HT1080 (cell line): ENCODE results near the gene GJB5. TPM values are rescaled to one million over a fixed set of nuclear protein-coding genes. Genes with fewer than 3 reads are reported as not detected.
A peak's percentile ranks its signal among the peaks of the same experiment; 100 is the strongest.
"Not testable (repeated sequence)": the region's sequence is repeated elsewhere in the genome, so short reads cannot be mapped to it uniquely, and the experiment has no call there.

Experiments
- DNase-seq: peaks from one replicate; pipeline ENCODE4 v3.0.0-alpha.2; 2015; ENCODE audit warnings: low read depth
- total RNA-seq: library from RNA; depleted of rRNA; stranded (reverse); fragments of >200 nt; shearing (Covaris generic); gene quantifications from 2 replicates; pipeline ENCODE4 v1.2.3, GENCODE V29; 2014

Gene GJB5
- total RNA-seq, 1 experiment from 2014 or later: not detected

DNA sequence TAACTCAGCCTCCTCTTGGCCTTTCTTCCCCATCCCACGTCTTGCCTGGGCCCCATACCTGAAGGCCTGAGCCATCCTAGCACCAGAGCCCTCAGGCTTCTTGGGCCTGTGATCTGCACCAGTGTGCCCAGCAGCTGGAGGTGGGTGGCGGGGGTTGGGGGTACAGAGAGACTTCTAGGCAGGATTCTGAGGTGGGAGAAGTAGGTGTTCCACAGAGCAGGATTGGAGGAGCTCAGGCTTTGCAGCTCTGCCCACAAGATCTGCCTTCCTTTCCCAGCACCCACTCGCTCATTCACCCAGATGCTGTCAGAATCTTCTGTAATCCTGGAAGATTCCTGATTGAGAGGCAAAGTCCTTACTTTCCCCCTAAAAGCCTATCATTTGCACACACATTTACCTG lies 10.0 kb upstream of the GJB5 start:
- no peak for DNase-seq

DNA sequence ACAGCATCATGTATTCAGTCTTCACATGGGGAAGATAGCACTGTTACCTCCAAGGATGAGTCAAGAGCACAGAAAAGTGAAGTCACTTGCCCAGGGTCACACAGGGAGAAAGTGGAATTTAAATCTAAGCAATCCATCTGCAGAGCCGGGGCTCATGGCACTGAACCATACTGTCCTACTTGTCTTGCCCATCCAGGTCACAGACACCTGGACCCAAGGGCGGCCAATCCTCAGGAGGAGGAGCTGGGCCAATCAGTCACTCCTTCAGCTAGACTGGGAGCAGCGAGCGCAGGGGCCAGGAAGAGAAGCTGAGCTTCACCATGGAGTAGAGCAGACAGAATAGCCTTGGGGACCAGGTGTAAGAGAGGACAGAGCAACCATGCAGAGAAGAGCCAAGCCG lies 9.2 kb upstream of the GJB5 start:
- no peak for DNase-seq

DNA sequence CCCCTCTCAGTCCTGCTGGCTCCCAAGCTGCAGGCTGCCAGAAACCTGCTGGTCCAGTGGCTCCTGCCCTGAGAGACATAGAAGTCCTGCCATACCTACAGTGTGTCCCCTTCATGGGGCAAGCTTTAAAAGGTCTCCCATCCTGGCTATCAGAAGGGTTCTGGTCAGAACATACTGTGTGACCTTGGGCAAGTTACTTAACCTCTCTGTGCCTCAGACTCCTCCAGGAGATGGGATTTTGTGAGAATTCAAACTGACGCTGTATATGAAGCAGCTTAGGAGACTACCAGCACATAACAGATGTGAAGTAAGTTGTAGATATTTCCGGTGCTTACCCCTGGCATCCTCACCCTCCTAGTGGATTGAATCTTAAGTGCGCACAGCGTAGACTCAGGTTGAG lies 8.7 kb upstream of the GJB5 start:
- no peak for DNase-seq

DNA sequence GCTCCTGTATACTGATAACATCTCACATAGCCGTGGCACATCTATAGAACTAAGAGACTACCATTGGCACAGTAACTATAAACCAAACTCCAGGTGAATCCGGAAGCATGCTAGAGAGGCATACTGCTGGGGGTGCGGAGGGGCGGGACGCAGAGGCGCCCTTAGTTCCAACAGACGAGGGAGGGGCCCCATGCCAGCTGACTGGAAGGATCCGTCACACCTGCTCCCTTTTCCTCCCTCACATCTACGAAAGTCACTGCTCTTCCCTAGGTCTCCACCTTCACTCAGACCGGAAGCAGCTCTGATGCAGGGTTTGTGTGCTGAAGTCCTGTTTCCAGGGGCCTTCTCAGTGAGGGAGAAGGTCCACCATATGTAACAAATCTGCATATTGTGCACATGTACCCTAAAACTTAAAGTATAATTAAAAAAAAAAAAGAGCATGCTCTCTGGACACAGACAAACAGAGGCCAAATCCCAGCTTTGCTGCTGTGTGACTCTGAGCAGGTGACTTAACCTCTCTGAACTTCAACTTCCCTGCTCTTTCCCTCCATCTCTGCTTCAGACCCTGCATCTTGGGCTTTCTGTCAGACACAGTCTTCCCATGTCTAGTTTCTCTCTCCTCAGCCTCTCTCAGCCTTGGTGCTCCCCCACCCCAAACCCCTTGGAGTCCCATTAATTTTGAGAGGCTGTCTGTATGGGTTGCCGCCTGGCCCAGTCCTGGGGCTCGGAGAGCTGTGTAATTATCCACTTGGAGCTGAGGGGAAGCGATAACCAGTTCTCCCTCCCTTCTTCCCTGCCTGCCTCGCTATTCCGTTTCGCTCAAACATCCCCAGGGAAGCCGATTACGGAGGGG lies 7.8 kb upstream of the GJB5 start:
- no peak for DNase-seq

DNA sequence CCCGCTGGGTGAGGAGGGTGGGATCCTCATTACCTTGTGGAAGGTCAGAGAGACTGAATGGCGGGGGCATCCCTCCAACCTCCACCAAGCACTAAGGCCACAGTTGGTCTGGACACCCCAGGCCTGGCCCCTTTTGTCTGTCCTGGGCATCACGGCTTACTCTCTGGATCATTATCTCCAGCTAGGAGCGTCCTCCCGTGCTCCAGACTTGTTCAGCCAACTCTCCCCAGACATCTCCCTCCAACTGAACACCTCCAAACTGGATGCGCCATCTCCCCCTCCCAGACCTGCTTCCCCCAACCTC lies 7.3 kb upstream of the GJB5 start:
- DNase-seq: no peak

DNA sequence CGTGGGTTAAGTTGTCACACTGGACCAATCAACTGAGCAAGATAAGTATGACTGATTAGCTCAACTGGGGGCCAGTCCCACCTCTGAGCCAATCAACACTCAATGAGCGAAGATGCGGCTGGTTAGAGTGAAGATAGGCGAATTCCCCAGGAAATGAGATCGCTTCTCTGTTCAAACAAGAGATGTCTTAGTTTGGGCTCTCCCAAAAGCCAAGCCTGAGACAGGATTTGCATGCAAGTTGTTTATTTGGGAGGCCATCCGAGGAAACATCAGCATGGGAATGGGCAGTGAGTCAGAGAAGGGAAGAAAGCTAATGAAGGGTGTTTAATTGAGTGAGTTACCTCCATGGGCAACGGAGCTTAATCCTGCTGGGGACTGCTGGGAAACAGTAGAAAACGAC lies 4.9 kb upstream of the GJB5 start:
- DNase-seq: no peak

DNA sequence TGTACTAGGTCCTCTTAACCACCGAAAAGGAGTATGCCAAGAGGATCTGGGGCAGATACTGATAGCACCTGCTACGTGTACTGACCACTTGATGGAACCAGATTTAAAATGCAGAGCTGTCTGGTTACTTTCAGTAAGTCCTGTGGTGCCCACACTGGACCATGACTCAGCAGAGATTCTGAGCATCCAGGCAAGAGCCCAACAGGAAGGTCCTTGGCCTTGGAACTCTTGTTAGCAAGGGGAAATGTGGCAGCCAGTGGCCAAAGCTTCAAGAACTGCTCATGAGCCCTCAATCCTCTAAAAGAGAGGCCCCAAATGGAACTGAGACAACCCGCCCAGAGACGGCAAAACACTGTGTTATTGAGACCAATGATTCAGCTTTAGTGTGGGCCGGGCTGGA lies 4.2 kb upstream of the GJB5 start:
- no peak for DNase-seq

DNA sequence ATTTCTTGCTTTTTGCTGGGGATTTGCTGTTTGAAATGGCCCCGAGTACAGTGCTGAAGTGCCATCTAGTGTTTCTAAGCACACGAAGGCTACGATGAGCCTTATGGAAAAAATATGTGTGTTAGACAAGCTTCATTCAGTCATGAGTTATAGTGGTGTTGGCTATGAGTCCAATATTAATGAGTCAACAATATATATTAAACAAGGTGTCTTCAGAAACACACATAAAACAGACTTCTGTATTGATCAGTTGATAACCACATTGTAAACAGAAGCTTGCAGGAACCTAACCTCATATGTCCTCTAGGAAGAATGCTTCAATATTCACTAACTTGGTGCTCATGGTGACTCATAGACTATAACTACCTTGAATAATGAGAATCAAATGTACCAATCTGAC lies 1.7 kb upstream of the GJB5 start:
- peak; percentile 50 for DNase-seq

DNA sequence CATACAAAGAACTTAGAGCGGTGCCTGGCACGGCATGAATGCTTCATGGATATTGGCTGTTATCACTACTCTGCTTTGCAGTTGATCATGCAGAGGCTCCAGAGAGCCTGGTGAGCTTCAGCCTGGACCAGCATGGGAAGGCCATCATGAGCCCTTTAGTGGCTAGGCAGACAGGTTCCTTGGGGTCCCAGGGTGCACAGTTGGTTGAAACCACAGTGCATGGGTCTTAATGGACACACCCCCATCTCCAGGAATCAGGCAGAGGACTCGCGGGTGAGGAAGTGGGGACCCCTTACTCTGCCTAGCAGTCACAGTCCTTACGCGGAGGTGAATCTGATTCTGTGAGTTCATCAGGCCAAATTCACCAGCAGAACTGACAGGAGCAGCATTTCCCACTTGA lies 1.1 kb downstream of the GJB5 start:
- DNase-seq: no peak

DNA sequence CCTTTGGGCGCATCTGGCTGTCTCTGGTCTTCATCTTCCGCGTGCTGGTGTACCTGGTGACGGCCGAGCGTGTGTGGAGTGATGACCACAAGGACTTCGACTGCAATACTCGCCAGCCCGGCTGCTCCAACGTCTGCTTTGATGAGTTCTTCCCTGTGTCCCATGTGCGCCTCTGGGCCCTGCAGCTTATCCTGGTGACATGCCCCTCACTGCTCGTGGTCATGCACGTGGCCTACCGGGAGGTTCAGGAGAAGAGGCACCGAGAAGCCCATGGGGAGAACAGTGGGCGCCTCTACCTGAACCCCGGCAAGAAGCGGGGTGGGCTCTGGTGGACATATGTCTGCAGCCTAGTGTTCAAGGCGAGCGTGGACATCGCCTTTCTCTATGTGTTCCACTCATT lies 2.5 kb downstream of the GJB5 start:
- DNase-seq: no peak

DNA sequence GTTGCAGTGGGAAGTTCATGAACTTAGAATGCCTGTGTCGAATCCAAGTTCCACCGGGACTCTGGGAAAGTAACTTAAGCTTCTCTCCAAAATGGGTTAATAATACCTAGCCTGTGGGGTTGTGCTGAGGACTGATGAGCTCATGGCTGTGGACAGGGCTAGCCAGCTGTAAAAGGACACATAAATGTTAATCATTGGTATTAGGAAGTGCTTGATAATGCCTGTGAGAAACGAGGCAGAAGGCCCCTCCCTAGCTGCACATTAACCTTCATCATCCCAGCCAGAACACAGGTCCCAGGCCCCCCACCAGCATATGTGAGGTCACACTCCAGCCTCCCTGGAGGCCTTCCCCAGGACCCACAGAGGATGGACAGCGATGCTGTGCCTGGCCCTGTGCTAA lies 3.9 kb downstream of the GJB5 start:
- DNase-seq: no peak

DNA sequence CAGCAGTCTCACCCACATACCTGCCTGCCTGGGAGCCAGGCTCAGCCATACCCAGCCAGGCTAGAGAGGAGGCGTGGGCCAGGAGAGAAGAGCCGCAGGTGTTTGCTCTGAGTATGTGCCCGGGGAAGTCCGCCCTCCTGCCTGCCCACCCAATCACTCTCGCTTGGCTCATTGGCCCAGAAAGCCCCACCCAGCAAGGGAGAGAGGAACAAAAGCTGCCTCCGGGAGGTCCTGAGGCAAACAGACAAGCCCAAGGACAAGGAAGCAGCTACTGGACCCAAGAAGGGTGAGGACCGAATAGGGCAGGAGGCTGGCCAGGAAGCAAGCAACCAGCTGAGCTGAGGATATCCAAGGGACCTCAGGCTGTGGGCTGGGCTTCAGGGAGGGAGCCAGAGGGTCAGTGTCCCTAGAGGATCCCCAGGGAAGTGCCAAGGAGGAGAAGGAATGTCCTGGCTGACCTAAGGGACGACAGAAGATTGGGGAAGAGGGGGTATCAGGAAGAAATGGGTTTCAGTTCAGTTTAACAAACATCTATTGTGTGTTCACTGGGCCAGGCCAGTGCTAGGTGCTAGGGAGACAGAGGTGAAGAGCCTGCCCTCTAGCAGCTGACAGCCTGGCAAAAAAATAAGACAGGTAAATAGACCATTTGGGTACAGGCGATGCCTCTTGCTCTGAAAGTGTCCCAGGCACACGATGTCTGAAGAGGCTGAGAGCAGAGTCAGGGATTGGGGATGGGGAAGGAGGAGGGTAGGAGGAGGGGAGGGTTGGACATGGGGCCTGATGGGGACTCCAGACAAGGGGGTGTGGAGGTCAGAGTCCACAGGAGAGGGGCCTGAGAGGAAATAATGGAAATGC lies 4.9 kb downstream of the GJB5 start, which contains the start of gene GJB4:
GJB4 (plus strand) TSS at position 238 of the 855 bp plus-strand sequence. CDS start 1,515 bp downstream, outside the sequence.
- DNase-seq: no peak

DNA sequence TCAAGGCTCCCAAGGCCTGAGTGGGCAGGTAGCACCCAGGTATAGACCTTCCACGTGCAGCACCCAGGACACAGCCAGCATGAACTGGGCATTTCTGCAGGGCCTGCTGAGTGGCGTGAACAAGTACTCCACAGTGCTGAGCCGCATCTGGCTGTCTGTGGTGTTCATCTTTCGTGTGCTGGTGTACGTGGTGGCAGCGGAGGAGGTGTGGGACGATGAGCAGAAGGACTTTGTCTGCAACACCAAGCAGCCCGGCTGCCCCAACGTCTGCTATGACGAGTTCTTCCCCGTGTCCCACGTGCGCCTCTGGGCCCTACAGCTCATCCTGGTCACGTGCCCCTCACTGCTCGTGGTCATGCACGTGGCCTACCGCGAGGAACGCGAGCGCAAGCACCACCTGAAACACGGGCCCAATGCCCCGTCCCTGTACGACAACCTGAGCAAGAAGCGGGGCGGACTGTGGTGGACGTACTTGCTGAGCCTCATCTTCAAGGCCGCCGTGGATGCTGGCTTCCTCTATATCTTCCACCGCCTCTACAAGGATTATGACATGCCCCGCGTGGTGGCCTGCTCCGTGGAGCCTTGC lies 6.4 kb downstream of the GJB5 start:
- DNase-seq: no peak

DNA sequence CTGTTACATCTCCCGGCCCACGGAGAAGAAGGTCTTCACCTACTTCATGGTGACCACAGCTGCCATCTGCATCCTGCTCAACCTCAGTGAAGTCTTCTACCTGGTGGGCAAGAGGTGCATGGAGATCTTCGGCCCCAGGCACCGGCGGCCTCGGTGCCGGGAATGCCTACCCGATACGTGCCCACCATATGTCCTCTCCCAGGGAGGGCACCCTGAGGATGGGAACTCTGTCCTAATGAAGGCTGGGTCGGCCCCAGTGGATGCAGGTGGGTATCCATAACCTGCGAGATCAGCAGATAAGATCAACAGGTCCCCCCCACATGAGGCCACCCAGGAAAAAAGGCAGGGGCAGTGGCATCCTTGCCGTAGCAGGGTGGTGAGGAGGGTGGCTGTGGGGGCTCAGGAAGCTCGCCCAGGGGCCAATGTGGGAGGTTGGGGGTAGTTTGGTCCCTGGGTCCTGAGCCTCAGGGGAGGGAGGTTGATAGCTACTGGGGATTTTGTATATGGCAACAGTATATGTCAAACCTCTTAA lies 7.0 kb downstream of the GJB5 start:
- DNase-seq: no peak

DNA sequence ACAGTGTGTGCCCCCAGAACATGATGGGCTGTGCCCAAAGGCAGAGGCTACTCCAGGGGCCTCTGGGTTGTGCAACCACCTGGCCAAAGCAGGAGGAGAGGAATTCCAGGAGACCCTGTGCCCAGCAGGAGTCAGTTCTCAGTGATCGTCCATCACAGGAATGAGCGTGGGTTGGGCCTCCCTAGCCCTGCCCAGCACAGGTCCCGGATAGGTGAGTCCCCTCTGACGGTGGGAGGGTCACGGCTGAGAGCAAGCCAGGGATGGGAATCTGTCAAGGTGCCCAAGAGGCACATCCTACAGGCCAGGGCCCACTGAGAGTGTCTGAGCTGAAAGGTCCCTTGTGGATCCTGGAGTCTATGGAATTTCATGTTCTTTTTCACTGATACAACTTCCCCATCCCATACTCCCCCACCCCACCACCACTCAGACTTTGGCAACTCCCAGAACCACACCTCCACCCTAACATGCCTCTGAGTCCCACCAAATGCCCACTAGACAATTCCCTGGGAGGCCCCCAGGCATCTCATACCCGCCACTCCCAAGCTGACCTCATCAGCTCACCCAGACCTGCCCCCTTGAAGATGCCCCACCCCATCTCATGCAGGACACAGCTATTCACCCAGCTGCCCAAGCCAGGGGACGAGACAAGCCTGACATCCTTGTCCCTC lies 7.8 kb downstream of the GJB5 start:
- DNase-seq: peak; percentile 26

DNA sequence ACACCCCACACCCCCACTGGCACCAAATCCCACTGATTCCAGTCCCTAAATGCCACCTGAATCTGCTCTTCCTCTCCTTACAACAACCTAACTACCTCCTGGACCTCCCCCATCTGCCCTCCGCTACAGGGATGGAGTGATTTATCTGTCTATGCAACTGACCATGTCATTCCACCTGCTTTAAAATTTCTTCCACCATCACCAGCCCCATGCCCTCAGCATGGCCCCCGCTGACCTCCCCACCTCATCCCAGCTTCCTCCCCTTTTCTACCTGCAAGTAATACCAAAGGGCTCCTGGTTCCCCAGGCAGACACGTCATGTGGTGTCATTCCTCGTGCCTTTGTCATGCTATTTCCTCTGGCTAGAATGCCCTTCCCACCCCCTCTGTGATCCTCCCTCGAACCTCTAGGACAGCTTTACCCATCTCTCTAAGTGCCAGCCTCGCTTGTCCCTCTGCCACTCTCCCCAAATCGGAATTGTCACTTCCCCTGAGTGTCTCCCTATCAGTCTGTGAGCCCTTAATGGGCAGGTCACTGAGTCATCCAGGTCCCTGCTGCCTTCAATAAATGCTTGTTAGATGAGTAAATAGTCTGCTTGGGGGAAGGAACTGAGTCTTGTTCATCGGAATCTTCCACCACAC lies 8.4 kb downstream of the GJB5 start:
- peak; percentile 82 for DNase-seq

DNA sequence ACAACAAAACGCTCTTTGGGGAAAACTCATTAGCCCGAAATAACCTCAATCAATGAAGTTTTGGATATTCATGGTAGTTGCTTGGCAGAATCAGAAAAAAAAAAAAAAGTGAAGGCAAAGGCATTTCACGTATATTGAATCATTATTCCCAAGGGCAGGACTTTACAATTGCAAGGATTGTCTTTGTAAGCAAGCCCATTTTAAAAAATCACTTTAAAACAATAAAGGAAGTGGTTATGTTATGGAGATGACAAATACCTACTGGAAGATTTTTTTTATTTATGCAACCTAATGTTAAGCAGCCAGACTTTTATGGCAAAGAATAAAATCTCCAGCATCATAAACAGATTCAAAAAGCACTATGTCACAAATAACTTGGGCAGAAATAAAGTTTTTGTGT lies 14.0 kb downstream of the GJB5 start:
- peak; percentile 14 for DNase-seq

DNA sequence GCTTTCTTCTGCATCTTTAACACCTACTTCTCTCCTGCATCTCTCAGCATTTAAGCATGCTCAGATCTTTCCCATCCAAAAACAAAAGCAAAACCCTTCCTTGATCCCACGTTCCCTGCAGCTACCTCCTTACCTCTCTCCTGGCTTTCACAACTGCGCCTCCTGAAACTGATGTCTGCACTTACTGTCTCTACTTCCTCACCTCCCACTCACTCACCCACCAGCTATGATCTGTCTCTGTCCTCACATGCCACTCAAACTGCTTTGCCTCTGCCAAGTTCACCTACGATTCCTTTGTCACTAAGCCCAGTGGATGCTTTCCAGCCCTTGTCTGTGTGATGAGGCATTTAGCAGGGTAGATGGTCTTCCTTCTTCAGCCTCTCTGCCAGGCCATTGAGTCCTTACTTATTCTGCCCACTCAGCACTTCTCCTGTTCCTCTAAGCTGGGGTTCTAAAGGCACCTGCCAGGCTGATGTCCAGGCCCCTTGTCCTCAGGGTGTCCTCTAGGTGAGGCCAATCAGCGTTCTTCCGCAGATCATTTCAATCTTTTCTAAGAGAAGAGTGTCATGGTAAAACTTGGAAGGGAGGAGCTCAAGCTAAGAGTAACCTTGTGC lies 16.2 kb downstream of the GJB5 start:
- DNase-seq: no peak

DNA sequence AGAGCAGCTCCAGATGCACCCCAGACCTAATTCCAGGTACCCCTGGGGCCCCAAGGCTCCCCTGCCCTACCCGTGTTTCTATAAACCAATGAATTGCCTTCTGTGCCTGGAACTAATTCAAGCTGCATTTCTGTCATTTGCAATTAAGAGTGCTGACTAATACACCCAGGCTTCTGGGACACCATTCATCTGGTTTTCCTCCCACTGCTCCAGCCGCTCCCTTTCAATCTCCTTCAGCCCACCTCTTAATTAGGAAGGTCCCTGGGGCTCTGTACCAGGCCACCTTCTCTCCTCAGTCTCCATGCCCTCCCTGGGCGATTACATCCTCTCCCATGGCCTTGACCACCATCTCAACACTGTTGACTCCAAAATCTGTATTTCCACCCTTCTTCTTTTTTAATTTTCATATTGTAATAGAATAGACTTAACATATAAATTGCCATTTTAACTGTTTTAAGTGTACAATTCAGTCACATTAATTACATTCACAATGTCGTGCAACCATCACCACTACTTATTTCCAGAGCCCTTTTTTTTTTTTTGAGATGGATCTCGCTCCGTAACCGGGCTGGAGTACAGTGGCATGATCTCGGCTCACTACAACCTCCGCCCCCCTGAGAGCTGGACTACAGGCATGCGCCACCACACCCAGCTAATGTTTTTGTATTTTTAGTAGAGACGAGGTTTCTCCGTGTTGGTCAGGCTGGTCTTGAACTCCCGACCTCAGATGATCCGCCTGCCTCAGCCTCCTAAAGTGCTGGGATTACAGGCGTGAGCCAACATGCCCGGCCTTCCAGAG lies 16.9 kb downstream of the GJB5 start:
- no peak for DNase-seq

DNA sequence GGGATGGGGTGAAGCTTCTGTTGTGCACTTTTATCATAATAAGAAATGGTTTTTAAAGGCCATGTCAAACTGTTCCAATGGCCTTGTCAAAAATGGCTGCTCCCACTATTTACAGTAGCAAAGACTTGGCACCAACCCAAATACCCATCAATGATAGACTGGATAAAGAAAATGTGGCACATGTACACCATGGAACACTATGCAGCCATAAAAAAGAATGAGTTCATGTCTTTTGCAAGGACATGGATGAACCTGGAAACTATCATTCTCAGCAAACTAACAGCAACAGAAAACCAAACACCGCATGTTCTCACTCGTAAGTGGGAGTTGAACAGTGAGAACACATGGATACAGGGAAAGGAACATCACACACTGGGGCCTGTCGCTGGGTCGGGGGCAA lies 18.3 kb downstream of the GJB5 start:
- DNase-seq: not testable (repeated sequence)
